ENCODE results near the gene HSBP1.

DNA sequence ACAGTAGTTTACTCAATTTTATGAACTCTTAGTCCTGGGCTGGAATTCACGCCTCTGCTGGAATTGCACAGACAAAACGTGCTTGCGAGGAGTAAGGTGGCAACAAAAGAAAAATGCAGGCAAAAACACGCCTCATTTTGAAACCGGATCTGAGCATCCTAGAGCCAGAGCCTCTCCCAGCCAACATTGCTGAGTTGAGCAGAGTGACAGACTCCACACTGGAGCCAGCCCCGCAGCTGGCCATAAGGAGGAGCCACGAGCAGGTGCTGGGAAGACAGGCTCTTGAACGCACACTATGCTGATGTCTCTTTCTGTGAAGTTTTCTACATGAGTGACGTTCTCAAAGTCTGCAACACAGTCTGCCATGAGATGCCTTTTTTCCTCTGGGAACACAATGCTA lies 14.6 kb upstream of the HSBP1 start:
- TF ChIP-seq, protein P1, sequence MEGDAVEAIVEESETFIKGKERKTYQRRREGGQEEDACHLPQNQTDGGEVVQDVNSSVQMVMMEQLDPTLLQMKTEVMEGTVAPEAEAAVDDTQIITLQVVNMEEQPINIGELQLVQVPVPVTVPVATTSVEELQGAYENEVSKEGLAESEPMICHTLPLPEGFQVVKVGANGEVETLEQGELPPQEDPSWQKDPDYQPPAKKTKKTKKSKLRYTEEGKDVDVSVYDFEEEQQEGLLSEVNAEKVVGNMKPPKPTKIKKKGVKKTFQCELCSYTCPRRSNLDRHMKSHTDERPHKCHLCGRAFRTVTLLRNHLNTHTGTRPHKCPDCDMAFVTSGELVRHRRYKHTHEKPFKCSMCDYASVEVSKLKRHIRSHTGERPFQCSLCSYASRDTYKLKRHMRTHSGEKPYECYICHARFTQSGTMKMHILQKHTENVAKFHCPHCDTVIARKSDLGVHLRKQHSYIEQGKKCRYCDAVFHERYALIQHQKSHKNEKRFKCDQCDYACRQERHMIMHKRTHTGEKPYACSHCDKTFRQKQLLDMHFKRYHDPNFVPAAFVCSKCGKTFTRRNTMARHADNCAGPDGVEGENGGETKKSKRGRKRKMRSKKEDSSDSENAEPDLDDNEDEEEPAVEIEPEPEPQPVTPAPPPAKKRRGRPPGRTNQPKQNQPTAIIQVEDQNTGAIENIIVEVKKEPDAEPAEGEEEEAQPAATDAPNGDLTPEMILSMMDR (conservative IDR thresholded peaks at IDR 0.05; ENCODE audit: low read depth, low read length), result peak; percentile 29
- no peak for TF ChIP-seq EZH2 (IDR thresholded peaks at IDR 0.05; ENCODE audit: low read length, unreplicated experiment)

Data from PC-3 (cell line).